HepG2 (cell line): ENCODE results near the gene SMTNL1. TPM values are rescaled to one million over a fixed set of nuclear protein-coding genes. Genes with fewer than 3 reads are reported as not detected.

Experiments used
- BHLHE40 ChIP-seq: IDR thresholded peaks from 2 replicates; pipeline ENCODE4 v1.6.1; 2011; ENCODE audit warnings: low read length, improper control_type of control experiment
- FIP1L1 ChIP-seq: fragments of 200-400 bp; formaldehyde crosslinking; IDR thresholded peaks from 2 replicates; pipeline ENCODE4 v1.6.1; 2018; ENCODE audit warnings: low read depth, mild to moderate bottlenecking, low read length, moderate library complexity, borderline replicate concordance; ENCODE audit not compliant: insufficient read depth
- GABPB1 ChIP-seq: IDR thresholded peaks from 2 replicates; pipeline ENCODE4 v1.6.1; 2016; ENCODE audit warnings: mild to moderate bottlenecking, missing genetic modification reagents, moderate library complexity, missing compliant biosample characterization
- HDAC1 ChIP-seq: sonication (generic); formaldehyde crosslinking; IDR thresholded peaks from 2 replicates; pipeline ENCODE4 v1.5.1; 2020; ENCODE audit warnings: mild to moderate bottlenecking, missing genetic modification reagents
- HNRNPUL1 ChIP-seq: fragments of 200-400 bp; formaldehyde crosslinking; IDR thresholded peaks from 2 replicates; pipeline ENCODE4 v1.6.1; 2017; ENCODE audit warnings: low read depth, mild to moderate bottlenecking, low read length, moderate library complexity
- IRF1 ChIP-seq: sonication (generic); formaldehyde crosslinking; IDR thresholded peaks from 2 replicates; pipeline ENCODE4 v1.4.0; 2020; ENCODE audit warnings: low read depth, mild to moderate bottlenecking, missing genetic modification reagents
- MIER3 ChIP-seq: IDR thresholded peaks from 2 replicates; pipeline ENCODE4 v1.6.1; 2016; ENCODE audit warnings: missing compliant biosample characterization, borderline replicate concordance
- NFKB2 ChIP-seq: sonication (generic); formaldehyde crosslinking; IDR thresholded peaks from 2 replicates; pipeline ENCODE4 v1.4.0; 2020; ENCODE audit warnings: missing genetic modification reagents, borderline replicate concordance
- NONO ChIP-seq, 2 experiments: fragments of 450-650 bp in 1 of 2; sonication (generic) in 1 of 2; formaldehyde crosslinking in 1 of 2; IDR thresholded peaks in 1 of 2; conservative IDR thresholded peaks in 1 of 2; 2 replicates each; pipeline versions ENCODE4 v1.6.1 to v1.8.0; 2017 to 2022; ENCODE audit warnings: mild to moderate bottlenecking in 1 of 2, missing genetic modification reagents in 1 of 2, moderate library complexity in 1 of 2
- PAX8 ChIP-seq: sonication (generic); formaldehyde crosslinking; IDR thresholded peaks from 2 replicates; pipeline ENCODE4 v1.8.0; 2022; ENCODE audit warnings: mild to moderate bottlenecking, missing genetic modification reagents, borderline replicate concordance
- POGZ ChIP-seq: sonication (generic); formaldehyde crosslinking; IDR thresholded peaks from 2 replicates; pipeline ENCODE4 v1.4.0; 2020; ENCODE audit warnings: mild to moderate bottlenecking, missing genetic modification reagents
- SIX1 ChIP-seq: sonication (generic); formaldehyde crosslinking; IDR thresholded peaks from 2 replicates; pipeline ENCODE4 v1.4.0; 2020; ENCODE audit warnings: missing genetic modification reagents, borderline replicate concordance
- SRY ChIP-seq: sonication (generic); formaldehyde crosslinking; IDR thresholded peaks from 2 replicates; pipeline ENCODE4 v1.8.0; 2022; ENCODE audit warnings: mild to moderate bottlenecking, missing genetic modification reagents
- U2AF1 ChIP-seq: fragments of 200-400 bp; formaldehyde crosslinking; optimal IDR thresholded peaks from 2 replicates; pipeline ENCODE3; 2017; ENCODE audit warnings: mild to moderate bottlenecking, low read depth, low read length
- ZBTB33 ChIP-seq: sonication (generic); formaldehyde crosslinking; IDR thresholded peaks from 2 replicates; pipeline ENCODE4 v1.4.0; 2020; ENCODE audit warnings: missing genetic modification reagents
- ZFP90 ChIP-seq: sonication (generic); formaldehyde crosslinking; IDR thresholded peaks from 2 replicates; pipeline ENCODE4 v1.8.0; 2022; ENCODE audit warnings: missing genetic modification reagents, mild to moderate bottlenecking, inconsistent platforms, borderline replicate concordance
- ZFX ChIP-seq: sonication (generic); formaldehyde crosslinking; IDR thresholded peaks from 2 replicates; pipeline ENCODE4 v1.4.0; 2020; ENCODE audit warnings: mild to moderate bottlenecking, low read depth, missing genetic modification reagents, moderate library complexity
- ZGPAT ChIP-seq: IDR thresholded peaks from 2 replicates; pipeline ENCODE4 v1.6.1; 2016; ENCODE audit warnings: mild to moderate bottlenecking
- ZNF124 ChIP-seq: sonication (generic); formaldehyde crosslinking; IDR thresholded peaks from 2 replicates; pipeline ENCODE4 v1.4.0; 2020; ENCODE audit warnings: missing genetic modification reagents
- ZNF274 ChIP-seq: sonication (generic); formaldehyde crosslinking; IDR thresholded peaks from 2 replicates; pipeline ENCODE4 v1.5.1; 2020; ENCODE audit warnings: mild to moderate bottlenecking, missing genetic modification reagents
- ZNF3 ChIP-seq: IDR thresholded peaks from 2 replicates; pipeline ENCODE4 v1.7.0; 2017; ENCODE audit warnings: inconsistent platforms
- ZNF720 ChIP-seq: sonication (generic); formaldehyde crosslinking; IDR thresholded peaks from 2 replicates; pipeline ENCODE4 v1.4.0; 2020; ENCODE audit warnings: missing genetic modification reagents
- polyA plus RNA-seq, 8 experiments: library from polyadenylated mRNA; depleted of rRNA in 3 of 8; stranded (reverse) in 7 of 8; unstranded in 1 of 8; fragments of >200 nt; fragmentation: Illumina TruSeq in 4 of 8; extraction: Trizol in 4 of 8; gene quantifications; 2 replicates each; pipeline versions ENCODE4 v1.2.1 to v1.2.3, GENCODE V29; 2011 to 2016; ENCODE audit warnings: low read depth in 4 of 8, missing spikeins in 1 of 8, mixed read lengths in 1 of 8; ENCODE audit not compliant: insufficient read depth in 1 of 8
- total RNA-seq, 5 experiments: library from RNA; depleted of rRNA; stranded (reverse); fragments of >200 nt; fragmentation: Illumina TruSeq; extraction: Trizol; gene quantifications; 2 replicates each; pipeline ENCODE4 v1.2.3, GENCODE V29; 2016; ENCODE audit warnings: low read depth in 1 of 5
- TF ChIP-seq, protein P1 (sequence below): sonication (generic); formaldehyde crosslinking; IDR thresholded peaks from 2 replicates; pipeline ENCODE4 v1.8.1; 2022; ENCODE audit warnings: low read depth, mild to moderate bottlenecking, missing genetic modification reagents
- TF ChIP-seq, protein P2 (sequence below): IDR thresholded peaks from 2 replicates; pipeline ENCODE4 v1.6.1; 2016; ENCODE audit warnings: mild to moderate bottlenecking, missing biosample characterization, missing genetic modification reagents

SMTNL1 gene
- total and polyA plus RNA-seq, 2 of the 13 experiments (the other 11 are each of a cell fraction or from before 2014, with no cell fraction given), result 0.04 TPM; not detected in 1

- TF ChIP-seq ZGPAT (CRISPR knock-in tag) (peak; percentile 52), BHLHE40 (no peak), HDAC1 (CRISPR knock-in tag) (peak; percentile 66), ZNF124 (CRISPR knock-in tag) (0 out of 2 replicates have a peak, but pooled peaks have one; percentile 67), ZFX (CRISPR knock-in tag) (no peak), PAX8 (CRISPR knock-in tag) (no peak), MIER3 (CRISPR knock-in tag) (no peak), ZBTB33 (no peak), SIX1 (CRISPR knock-in tag) (no peak; the same call in 1 of the 2 replicates), ZFP90 (no peak), HNRNPUL1 (no peak), ZNF3 (CRISPR knock-in tag) (no peak), NONO (IDR thresholded peaks at IDR 0.05) (no peak), NONO (CRISPR knock-in tag; conservative IDR thresholded peaks at IDR 0.05) (no peak), GABPB1 (no peak), NFKB2 (no peak), POGZ (CRISPR knock-in tag) (0 out of 2 replicates have a peak, but pooled peaks have one; percentile 20), U2AF1 (no peak), ZNF274 (CRISPR knock-in tag) (no peak), SRY (CRISPR knock-in tag) (no peak), ZNF720 (no peak), FIP1L1 (no peak), IRF1 (CRISPR knock-in tag) (no peak)
- TF ChIP-seq, protein P1, sequence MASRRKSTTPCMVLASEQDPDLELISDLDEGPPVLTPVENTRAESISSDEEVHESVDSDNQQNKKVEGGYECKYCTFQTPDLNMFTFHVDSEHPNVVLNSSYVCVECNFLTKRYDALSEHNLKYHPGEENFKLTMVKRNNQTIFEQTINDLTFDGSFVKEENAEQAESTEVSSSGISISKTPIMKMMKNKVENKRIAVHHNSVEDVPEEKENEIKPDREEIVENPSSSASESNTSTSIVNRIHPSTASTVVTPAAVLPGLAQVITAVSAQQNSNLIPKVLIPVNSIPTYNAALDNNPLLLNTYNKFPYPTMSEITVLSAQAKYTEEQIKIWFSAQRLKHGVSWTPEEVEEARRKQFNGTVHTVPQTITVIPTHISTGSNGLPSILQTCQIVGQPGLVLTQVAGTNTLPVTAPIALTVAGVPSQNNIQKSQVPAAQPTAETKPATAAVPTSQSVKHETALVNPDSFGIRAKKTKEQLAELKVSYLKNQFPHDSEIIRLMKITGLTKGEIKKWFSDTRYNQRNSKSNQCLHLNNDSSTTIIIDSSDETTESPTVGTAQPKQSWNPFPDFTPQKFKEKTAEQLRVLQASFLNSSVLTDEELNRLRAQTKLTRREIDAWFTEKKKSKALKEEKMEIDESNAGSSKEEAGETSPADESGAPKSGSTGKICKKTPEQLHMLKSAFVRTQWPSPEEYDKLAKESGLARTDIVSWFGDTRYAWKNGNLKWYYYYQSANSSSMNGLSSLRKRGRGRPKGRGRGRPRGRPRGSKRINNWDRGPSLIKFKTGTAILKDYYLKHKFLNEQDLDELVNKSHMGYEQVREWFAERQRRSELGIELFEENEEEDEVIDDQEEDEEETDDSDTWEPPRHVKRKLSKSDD (CRISPR knock-in tag), result no peak
- TF ChIP-seq, protein P2, sequence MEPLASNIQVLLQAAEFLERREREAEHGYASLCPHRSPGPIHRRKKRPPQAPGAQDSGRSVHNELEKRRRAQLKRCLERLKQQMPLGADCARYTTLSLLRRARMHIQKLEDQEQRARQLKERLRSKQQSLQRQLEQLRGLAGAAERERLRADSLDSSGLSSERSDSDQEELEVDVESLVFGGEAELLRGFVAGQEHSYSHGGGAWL (CRISPR knock-in tag), result no peak
Measured at GRCh38 chr11:57502870-57503269, 34.5 kb upstream of the SMTNL1 start (continued).
